Hepatocyte (in vitro differentiated cells): Measurements from ENCODE around the gene CENPF.

Experiments
- CTCF ChIP-seq: fragments of 200-600 bp; sonication (generic); IDR thresholded peaks from 2 replicates; pipeline ENCODE4 v1.5.1; 2016; ENCODE audit warnings: antibody characterized with exemption, mild to moderate bottlenecking; ENCODE audit not compliant: poor library complexity
- EZH2 ChIP-seq: fragments of 200-600 bp; sonication (generic); IDR thresholded peaks from 2 replicates; pipeline ENCODE4 v1.6.1; 2016; ENCODE audit warnings: antibody characterized with exemption, mild to moderate bottlenecking, borderline replicate concordance
- EZH2phosphoT487 ChIP-seq: fragments of 200-600 bp; sonication (generic); IDR thresholded peaks from one replicate; pipeline ENCODE4 v1.6.1; 2018; ENCODE audit warnings: antibody characterized with exemption, mild to moderate bottlenecking, low read depth, moderate library complexity; ENCODE audit not compliant: unreplicated experiment, severe bottlenecking

- TF ChIP-seq CTCF (no peak), EZH2phosphoT487 (no peak), EZH2 (no peak)
Measured at GRCh38 chr1:214702556-214702955, 99.6 kb downstream of the CENPF start.
